Measurements from ENCODE around the gene SEC14L5.
"Not testable (repeated sequence)": the region's sequence is repeated elsewhere in the genome, so short reads cannot be mapped to it uniquely, and the experiment has no call there.

Gene SEC14L5

DNA sequence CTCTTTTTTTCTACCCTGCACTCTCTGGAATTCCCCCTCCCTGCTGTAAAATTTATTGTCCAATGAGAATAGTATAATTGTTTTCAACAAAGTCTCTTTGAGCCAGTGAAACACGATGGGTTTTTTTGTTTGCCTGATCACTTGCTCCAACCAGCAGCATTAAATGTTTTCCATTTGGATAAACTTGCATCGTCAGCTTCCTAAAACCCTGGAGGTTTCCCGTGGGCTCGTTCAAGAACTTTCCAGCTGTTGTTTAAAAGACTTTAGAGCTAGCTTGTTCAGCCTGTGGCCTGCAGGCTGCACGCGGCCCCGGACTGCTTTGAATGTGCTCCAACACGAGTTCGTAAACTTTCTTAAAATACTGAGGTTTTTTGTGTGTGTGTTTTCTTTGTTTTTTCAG lies 60.7 kb downstream of the SEC14L5 start:
- DNase-seq, result no peak

DNA sequence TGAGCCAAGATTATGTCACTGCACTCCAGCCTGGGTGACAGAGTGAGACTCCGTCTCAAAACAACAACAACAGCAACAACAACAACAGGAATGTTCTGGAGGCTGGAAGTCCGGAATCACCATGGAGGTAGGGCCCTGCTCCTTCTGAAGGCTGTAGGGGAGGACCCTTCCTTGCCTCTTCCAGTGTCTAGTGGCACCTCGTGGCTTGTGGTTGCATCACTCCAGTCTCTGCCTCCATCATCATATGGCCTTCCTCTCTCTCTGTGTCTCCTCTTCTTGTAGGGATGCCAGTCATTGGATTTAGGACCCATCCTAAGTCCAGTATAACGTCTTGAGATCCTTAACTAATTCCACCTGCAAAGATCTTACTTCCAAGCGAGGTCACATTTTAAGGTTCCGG lies 61.6 kb downstream of the SEC14L5 start:
- DNase-seq, result no peak

DNA sequence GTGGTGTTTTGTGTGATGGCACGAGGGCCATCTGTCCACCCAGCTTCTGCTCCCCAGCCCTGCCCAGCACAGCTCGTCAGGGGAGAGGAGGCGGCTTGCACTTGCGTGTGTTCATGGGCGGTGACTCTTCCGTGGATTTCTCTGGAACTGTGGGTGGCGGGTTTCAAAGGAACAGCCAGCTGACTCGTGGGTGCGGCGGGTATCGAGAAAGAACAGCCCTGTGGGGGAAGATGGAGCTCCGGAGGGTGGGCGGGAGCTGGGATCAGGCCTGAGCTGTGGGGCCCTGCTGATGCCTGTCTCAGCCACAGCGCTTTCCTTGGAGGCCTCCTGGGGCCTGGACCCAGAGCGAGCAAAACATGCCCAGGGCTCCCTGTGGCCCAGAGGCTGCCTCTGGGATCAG lies 62.4 kb downstream of the SEC14L5 start:
- no peak for DNase-seq

DNA sequence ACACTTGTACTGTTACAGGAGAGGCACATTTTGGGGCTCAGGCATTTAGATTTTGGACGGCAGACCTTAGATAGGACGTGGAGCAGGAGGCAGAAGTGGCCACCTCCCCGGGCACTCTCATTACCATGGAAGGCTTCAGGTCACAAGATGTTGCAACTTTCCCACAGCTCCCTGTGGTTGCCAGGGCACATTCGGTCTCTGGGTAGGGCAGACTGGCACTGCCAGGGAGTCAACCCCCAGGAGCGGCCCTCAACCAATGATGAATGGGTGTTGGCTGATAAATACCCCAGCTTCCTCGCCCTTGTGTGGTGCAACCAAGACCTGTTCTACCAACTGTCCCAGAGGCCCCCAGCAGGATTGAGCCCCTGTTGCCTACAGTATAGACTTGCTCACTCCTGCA lies 64.4 kb downstream of the SEC14L5 start:
- no peak for DNase-seq

DNA sequence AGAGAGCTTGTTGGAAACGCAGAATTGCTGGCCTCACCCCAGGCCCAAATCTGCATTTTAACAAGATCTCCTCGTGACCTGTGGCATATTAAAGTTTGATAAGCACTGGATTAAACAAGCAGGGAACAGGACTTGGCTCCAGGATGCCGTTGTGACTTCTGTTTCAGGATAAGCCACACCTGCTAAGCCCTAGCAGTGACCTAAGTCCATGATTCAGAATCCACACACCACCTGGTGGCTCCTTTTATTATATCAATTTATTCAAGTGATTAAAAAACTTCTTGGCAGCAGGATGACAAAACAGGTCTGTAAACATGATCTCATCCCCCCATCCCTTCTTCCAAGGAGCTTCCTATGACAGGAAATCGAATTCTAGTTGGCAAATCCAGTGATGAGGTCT lies 66.5 kb downstream of the SEC14L5 start:
- no peak for DNase-seq

DNA sequence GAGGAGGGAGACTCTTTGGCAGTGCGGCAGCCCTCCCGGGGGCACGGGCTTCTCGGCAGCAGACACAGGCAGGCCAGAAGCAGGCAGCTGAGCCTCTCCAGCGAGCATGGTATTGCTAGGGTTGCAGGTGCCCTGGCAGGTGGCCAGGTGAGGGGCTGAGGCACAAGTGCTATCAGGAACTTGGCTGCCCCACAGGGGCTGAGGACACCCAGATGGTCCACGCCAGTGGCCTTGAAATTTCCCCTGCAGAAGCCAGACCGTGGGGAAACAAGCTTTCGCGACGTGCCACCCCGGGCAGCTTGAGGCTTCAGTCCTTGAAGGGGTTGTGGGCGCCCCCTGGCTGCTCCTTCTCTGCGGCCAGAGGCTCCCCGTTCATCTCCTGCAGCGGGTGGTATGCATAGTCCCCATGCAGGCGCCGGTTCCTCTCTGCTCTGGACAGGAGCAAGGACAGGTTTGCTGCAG lies 67.1 kb downstream of the SEC14L5 start:
- no peak for DNase-seq

DNA sequence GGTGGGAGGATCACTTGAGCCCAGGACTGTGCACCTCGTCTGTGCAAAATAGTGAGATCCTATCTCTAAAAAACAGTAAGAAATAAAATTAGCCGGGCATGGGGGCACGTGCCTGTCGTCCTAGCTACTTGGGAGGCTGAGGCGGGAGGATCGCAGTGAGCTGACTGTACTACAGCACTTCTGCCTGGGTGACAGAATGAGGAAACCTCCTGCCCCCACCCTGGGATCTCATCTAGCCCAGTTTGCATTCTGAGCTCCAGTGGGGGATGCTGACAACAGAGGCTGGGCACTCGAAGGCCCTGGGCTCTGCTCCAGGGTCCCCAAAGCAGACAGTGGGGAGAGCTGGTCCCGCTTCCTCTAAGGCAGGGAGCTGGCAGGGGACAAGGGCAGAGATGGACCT lies 68.5 kb downstream of the SEC14L5 start:
- DNase-seq, result no peak

DNA sequence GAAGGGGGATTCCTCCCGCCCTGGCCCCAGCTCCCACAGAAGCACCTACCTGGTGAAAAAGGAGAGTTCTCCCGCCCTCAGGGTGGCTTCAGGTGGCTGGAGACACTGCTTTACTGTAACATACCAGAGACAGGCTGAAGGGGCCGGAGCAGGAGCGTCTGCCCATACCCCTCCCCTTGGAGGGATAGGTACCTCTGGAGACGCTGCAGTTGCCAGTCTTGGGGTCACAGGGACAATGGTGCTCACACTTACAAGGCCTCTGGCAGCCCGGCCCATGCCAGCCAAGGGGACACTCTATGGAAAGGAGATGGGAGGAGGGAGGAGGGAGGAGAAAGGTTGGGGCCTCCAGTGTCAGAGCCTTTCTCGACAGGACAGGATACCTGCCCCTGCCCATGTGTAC lies 69.0 kb downstream of the SEC14L5 start:
- no peak for DNase-seq

DNA sequence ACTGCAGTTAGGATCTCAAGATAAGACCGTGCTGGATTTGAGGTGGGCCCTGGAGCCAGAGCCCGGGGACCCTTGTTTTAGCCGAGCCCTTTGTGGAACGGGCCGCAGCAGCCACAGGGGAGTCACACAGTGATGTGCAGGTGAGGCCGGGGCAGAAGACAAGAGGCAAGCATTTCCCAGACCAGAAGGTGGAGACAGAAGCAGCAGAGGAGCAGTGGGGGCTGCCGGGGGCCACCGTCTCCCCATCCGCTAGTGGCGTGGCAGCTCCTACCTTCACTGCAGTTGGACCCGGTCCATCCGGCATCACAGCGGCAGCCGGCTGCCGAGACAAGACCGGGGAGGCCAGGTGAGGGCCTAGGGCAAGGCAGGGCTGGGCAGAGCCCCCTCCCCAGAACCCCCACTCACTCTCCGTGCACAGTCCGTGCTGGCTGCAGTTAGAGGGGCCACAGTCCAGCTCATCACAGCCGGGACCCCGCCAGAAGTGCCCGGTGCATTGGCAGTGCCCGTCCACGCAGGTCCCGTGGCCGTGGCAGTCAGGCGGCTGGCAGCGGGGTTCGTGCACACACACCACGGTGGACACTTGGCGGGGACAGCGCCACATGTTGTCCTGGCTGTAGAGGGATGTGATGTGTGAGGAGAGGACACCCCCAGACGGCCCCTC lies 69.6 kb downstream of the SEC14L5 start:
- DNase-seq, result no peak

DNA sequence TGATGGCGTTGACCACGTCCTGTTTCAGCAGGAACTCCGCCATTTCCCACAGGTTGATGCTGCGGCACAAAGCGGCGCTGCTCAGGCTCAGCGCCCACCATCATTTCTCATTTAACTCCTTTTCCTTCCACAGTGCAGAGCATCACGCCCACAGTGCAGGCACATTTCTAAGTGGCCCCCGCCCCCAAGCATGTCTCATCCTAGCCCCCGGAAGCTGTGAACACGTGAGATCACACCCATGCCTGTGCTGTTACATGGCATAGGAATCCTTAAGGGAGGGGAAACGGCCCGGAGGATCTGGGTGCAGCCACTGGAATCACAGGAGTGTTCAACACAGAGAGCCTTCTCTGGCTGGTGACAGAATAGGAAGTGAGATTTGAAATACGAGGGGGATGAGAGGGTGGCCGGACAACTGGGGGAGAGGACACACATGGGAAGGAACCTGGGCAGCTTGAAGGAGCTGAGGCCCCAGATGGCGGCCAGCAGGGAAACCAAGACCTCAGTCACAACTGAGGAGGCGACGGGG lies 70.9 kb downstream of the SEC14L5 start:
- no peak for DNase-seq

DNA sequence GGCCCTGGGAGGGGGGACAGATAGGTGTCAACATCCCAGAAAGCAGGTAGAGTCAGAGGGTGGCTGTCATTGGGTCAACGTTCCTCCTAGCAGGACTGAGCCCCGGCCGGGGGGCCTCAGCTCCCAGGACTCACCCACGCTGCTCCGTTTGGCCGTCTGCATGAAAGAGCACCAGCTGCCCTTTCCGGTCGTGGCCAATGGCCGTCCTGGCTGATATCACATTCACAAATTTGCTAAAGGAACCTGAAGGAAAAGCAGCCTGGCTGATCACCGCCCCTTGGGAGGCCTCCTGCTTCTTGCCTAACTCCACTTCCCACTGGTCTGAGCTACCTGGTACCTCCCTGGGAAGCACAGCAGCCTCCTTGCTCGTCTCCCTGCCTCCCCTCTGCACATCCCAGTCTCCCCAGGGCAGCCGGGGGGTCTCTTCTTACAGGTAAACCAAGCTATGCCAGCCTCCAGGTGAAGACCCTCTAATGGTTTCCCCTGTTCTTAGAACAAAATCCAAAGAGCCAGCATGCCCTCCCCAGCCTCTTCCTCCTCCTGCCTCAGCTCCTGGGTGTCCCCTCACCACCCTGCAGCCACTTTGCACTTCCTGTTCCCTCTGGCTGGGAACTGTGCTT lies 72.2 kb downstream of the SEC14L5 start:
- DNase-seq, result no peak

DNA sequence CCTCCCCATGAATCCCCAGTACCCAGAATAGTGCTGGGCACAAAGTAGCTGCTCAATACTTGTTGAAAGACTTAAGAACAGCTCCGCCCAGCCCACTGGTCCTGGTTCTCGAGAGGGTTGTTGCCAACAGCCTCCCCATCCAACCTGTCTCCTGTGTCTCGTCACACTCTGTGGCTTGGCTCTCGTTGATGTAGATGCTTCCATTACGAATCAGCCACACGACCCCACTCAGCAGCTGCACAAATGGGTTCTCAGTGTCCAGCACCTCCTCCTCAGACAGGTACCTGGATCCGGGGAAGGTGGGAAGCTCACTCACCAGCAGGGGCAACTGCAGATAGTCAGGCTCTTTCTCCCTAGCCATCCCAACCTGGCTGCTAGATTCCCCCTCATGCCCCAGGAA lies 73.5 kb downstream of the SEC14L5 start:
- DNase-seq, result no peak

DNA sequence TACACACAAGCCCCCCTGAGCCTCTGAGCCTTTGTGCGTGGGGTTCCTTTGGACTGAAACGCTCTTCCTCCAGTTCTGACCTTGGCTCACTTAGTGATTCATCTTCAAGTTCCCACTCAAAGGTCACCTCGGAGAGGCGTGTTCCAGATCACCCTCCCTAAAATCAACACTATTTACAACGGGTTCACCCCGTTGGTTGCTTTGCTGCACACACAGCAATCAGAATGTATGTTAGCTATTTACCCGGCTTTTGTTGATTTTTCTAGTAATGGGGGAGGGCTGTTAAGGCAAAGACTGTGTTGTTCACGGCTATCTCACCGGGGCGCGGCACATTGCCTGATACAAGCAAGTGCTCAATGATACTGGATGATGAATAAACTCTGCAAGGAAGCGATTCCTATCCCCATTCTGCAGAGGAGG lies 74.6 kb downstream of the SEC14L5 start:
- DNase-seq, result no peak

DNA sequence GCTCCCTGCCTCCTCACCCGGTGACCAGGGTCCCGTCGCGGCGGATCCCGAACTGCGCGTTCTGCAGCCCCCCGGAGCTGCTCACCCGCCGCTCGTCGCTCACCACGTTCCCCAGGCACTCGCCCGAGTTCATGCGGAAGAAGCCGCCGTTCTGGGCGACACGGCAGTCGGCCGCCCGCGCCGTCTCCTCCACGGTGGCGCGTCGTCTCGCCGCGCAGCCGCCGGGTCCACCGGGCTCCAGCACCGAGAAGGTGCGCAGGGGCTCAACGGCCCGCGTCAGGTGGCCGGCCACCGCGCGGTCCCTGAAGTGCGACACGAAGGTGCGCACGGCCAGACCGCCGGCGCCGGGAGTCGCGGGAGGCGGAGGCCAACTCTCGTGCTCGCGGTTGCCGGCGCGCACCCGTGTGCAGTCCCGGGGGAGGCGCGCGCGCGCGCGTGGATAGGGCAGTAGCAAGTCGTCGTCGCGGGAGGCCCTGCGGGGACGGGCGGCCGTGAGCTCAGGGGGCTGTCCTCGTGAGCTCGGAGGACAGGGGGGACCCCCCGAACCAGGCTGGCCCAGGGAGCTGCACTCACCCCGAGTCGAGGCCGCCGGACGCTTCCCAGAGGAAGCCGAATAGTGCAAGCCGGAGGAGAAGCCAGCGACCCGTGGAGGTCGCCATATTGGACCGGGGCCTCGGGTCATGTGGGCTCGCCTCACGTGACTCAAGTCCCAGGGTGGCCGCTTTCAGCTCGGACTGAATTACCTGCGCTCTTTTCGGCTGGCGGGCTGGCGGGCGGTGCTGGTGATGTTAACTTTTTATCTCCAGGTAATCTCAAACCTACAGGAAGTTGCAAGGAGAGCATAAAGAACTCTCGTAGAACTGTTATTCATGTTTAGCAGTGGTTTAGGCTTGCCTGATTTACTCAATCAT lies 75.4 kb downstream of the SEC14L5 start, which contains the start of gene NAGPA:
Gene NAGPA (minus strand): TSS at position 680 of the 911 bp plus-strand sequence. CDS start 21 bp downstream, at position 659.
- peak; percentile 76 for DNase-seq

DNA sequence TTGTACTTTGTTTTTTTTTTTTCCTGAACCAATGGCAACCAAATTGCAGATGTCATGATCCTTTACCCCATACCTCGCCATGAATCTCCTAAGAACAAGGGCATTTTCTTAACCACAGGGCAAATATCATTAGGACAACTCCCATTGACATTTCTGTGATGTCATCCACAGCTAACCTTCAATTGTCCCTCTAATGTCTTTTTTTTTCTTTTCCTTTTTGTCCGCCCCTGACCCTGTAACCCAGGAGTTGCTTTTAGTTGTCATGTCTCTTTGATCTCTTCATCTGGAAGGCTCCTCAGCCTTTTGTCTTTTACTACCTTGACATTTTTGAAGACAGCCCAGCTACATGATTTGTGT lies 76.0 kb downstream of the SEC14L5 start:
- DNase-seq, result no peak

DNA sequence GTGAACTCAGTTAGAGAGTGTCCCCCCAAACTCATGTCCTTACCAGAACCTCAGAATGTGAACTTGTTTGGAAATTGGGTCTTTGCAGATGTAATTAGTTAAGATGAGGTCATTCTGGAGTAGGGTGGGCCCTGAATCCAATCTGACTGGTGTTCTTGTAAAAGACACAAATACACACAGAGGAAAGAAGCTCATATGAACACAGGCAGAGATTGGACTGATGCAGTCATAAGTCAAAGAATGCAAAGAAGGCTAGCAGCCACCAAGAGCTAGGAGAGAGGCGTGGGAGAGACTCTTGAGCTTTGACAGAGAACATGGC lies 77.7 kb downstream of the SEC14L5 start:
- DNase-seq, result no peak

DNA sequence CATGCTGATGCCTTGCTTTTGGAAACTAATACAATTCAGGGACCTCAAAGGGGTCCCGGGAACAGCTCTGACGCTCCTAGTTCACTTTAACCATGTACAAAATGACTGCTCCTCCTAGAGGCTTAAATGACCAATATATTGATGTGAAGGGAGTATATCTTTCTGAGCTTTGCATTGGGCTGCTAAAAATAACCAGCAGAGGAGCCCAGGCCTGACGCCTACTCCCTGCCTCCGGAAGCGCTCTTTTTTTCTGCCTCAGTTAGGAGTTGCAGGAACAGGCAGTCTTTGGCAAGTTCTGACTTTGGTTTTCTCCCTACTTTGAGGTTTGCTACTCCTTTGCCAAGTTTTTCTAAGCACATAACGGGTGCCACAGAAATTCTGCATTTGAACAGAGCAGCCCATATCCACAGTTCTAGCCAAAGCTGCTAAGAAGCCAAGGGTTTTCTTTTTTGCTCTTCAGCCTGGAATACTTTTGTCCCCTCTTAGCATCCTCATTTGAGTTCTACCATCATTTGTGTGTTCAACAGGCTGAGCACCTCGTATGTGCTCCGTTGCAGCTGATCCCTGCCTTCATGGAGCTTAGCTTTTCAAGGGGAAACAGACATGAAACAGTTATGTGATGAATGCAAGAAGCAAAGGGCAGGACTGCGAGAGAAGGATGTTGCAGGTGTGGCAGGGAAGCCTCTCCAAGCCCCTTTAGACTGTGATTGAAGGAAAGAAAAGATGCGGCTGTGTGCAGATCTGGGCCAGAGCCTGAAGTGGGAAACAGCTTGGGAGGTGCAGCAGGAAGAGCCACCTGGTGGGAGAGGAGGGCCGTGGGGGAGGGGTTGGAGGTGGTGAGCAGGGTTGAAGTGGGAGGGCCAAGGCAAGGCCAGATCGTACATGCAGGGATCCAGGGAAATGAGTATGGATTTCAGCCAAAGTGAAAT lies 78.4 kb downstream of the SEC14L5 start:
- no peak for DNase-seq

DNA sequence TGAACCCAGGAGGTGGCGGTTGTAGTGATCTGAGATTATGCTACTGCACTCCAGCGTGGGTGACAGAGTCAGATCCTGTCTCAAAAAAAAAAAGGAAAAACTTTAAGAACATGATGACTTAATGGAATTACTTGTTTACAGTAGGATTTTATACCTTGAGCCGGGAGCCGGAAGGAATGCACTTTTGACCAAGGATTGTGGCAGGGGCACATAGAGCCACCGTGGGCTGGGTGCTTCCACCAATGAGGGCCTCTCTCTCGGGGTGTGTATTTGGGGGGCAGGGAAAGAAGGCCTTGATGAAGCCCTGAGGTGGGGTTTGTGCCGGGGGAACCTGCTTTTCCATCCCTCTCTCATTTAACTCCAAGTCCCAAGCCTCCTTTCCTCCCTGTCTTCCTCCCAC lies 82.3 kb downstream of the SEC14L5 start:
- DNase-seq, result no peak

DNA sequence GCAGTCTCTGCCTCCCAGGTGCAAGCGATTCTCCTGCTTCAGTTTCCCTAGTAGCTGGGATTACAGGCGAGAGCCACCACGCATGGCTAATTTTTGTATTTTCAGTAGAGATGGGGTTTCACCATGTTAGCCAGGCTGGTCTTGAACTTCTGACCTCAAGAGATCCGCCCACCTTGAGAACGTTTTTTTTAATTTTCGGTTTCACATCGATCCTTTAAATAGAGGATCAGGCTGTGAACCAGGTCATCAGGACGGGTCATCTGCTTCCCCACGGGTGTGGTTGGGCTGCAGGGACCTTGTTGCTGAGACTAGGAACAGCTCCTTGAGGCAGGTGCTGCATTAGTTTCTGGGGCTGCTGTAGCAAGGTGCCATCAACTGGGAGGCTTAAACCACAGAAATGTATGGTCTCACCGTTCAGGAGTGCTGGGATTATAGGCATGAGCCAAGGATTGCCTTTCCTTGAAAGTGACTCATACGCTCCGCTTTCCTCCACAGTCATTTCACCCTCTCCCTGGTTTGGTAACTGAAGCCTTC lies 83.5 kb downstream of the SEC14L5 start:
- DNase-seq, result no peak

DNA sequence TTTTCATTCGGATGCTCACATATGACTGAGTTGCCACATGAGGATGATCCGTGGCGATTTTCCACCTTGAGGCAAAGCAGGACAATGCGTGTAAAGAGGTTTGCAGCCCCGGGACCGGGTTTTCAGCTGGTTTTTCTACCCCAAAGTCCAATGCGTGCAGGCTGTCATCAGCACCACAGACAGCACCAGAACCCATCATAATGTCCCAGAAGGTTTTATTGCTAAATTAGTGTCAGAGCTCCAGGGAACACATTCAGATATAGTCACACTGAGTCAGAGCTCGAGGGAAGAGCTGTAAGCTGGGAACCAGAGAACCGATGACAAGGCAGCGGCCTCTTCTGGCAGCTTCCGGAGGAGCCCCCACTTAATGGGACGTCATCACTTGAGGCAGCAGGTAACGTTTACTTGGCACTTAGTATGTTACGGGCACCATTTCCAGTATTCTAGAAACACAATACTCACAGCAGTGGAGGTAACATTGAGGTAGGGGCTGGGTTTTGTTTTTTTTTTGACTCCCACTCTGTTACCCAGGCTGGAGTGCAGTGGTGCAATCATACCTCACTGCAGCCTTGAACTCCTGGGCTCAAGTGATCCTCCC lies 84.5 kb downstream of the SEC14L5 start:
- DNase-seq, result no peak

DNA sequence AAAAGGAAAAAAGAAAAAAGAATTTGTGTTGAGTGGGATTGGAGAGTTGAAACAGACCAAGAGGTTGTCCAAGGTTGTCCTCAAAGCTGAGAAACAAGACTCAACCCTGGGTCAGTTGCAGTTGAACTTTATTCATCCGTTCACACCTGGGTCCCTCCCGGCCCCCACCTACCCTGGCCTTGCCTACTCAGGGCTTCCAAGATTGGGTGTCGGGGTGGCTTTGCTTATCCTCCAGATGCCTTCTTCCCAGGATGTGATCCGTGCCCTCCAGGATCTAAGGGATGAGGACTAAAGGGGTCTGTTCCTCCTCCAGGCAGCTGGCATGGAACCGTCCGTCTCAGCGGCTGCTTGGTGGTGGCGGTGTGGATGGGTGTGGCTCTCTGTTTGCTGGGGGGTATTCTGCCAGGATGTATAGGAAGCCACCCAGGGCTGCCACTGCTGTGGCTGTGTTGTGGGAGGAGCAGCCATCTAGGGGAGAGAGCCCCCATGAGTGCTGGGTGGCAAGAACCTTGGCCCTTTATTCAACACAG lies 85.9 kb downstream of the SEC14L5 start:
- no peak for DNase-seq

DNA sequence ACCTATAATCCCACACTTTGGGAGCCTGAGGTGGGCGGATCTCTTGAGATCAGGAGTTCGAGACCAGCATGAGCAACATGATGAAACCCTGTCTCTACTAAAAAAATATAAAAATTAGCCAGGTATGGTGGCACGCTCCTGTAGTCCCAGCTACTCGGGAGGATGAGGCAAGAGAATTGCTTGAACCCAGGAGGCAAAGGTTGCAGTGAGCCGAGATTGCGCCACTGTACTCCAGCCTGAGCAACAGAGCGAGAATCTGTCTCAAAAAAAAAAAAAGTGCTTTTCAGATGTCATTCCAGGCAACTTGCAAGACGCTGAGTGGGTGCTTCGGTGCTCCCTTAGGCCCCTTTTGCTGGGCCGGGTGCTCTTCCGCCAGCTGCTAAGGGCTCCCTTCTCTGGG lies 86.5 kb downstream of the SEC14L5 start:
- DNase-seq, result not testable (repeated sequence)

All from activated CD4-positive, alpha-beta T cell treated with anti-CD3 and anti-CD28 coated beads for 1 hour (primary cell).